ENCODE data around the gene PSTPIP1. TPM values are rescaled to one million over a fixed set of nuclear protein-coding genes. Genes with fewer than 3 reads are reported as not detected.

Gene PSTPIP1
- polyA plus RNA-seq, 3 donors from 2014 or later = 84.4 to 127 (median 99.3) TPM

DNA sequence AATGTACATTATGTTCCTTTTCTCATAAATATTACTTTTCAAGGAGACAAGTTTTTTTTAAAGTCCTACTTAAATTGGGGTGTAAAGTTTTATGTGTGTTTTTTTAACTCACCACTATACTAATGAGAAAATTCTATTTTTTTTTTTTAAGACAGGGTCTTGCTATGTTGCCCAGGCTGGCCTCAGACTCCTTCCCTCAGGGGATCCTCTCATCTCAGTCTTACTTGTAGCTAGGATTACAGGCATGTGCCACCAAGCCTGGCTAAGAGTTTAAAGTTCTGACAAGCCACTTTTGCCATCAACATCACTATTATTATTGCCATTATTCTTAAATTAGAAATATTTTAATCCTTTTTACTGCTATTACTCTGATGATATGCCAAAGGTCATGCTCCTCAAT lies 68.3 kb downstream of the PSTPIP1 start:
- DNase-seq = no peak
- peaks cover 22 to 61% of the 10 kb centered on the region in 2 donors for H3K4me1 Mint-ChIP-seq
- no peak overlapping the region for H3K27ac Mint-ChIP-seq
- H3K9me3 Mint-ChIP-seq = no peaks in the 10 kb centered on the region
- H3K27me3 Mint-ChIP-seq (ENCODE audit: low read depth in 3 of 3) = peaks cover 0 to 6% (median 0%) of the 10 kb centered on the region in 3 donors
- no peak overlapping the region for H3K4me3 Mint-ChIP-seq
- H3K36me3 Mint-ChIP-seq = no peaks in the 10 kb centered on the region

DNA sequence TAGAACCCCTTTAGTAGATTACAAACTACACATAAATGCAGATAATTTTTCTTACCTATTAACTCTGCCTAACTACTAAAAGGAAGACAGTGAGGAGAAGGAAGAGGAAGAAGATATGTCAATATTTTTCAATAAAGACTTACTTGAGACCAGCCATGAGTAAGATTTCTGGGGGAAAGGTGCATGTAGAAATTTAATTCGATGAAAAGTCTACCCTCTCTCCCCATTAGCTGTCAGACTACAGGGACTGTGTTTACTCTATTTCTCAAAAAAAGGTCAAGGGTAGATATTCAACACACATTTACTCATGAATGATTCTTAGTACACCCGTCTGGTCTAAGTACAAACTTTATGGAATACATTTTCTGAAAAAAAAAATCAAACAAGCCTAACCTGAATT lies 69.1 kb downstream of the PSTPIP1 start:
- DNase-seq = no peak
- Mint-ChIP-seq H3K27ac (no peak overlapping the region), H3K9me3 (no peaks in the 10 kb centered on the region), H3K27me3 (ENCODE audit: low read depth in 3 of 3) (peaks cover 0 to 6% (median 2%) of the 10 kb centered on the region in 3 donors), H3K4me1 (peaks cover 21 to 58% of the 10 kb centered on the region in 2 donors), H3K4me3 (no peak overlapping the region), H3K36me3 (no peaks in the 10 kb centered on the region)

DNA sequence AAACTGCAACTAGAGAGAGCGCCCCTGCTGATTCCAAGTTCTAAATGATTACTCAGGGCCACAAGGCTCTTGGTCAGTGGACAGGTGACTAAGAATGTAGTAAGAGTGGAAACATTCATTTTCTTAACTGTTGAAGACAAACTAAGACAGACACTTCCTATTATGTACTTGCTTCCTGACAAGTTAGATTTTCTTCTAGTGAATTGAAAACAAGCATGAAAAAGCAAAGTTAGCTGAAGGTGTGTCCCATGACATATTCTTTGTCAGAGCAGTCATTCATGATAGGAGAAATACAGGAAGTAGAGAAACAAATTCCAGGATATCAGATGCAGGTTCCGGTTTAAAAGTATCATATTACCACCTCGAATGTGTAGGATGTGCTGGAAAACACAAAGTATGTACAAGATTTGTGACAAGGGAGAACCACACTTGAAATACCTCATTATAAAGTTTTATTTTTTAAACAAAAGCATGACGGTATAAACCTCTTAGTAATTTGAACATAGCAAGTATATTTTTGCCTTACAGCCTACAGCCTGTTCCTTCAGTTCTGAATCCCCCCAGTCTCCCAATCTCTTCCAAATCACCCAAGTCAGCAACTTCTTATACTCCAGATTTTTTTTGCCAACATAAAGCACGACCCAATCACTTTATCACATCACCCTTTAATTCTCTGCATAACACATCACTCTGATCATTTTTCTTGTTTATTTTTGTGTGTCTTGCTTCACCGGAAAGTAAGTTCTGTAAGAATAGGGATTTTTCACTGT lies 69.8 kb downstream of the PSTPIP1 start:
- Mint-ChIP-seq H3K27ac (peak overlapping the region in 3 of 6 donors; percentile 3 to 38 (median 3)), H3K27me3 (ENCODE audit: low read depth in 3 of 3) (peaks cover 0 to 10% (median 2%) of the 10 kb centered on the region in 3 donors), H3K36me3 (no peaks in the 10 kb centered on the region), H3K4me1 (peaks cover 25 to 60% of the 10 kb centered on the region in 2 donors), H3K4me3 (no peak overlapping the region), H3K9me3 (no peaks in the 10 kb centered on the region)
- DNase-seq = no peak

DNA sequence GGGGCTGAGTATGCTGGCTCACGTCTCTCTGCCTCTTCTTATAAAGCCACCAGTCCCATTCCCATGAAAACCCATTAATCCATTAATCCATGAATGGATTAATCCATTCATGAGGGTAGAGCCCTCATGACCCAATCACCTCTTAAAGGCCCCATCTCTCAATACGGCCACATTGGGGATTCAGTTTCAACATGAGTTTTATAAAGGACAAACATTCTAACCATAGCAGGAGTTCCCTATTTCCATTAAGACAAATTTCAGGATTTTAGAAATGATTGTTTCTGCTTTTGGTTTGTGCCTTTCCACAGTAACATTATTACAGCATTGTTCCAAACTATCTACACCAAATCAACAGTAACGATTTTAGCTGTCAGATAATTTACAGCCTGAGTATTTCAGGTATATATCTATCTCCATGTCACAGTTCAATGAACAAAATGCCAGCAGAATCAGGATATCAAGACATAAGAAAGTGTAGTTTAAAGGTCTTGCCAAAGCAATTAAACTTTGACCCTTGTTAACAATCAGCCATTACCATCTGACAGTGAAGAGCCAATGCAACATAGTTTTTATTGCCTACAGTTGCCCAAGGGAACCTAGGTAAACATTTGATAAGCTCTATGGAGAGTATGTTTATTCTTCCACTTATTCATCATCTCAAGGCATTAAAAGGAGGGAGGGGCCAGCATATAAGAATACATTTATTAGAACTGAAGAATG lies 72.2 kb downstream of the PSTPIP1 start:
- Mint-ChIP-seq H3K9me3 (no peaks in the 10 kb centered on the region), H3K27me3 (ENCODE audit: low read depth in 3 of 3) (peaks cover 0 to 12% (median 4%) of the 10 kb centered on the region in 3 donors), H3K4me3 (no peak overlapping the region), H3K4me1 (peaks cover 31 to 61% of the 10 kb centered on the region in 2 donors), H3K27ac (no peak overlapping the region), H3K36me3 (no peaks in the 10 kb centered on the region)
- DNase-seq = no peak

DNA sequence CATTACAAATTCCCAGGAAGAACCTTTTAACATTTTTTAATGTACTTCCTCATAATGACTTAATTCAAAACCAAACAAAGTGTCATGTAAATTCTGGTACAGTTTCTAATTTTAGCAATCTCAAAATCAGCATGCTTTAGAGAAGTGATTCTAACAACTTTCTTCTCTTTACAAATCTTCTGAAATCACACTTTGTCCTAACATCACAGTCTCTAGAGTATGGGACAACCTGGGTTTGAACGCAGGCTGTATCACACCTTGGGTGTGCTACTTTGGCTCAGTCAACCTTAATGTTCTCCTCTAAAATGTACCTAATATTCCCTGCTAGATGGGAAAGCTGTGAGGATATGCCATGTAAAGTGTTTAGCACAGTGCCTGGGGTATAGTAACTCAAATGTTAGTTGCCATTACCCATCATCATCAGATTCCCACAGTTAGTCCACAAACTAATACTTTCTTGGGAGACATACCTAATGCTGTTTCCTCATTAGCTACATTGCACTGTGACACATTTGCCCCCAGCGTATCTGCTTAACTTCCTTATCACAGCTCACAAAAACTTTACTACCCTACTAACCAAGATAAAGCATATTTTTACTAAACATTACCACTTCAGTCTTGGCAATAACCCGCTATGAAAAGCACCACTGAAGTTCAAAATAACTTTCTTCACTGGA lies 72.9 kb downstream of the PSTPIP1 start:
- Mint-ChIP-seq H3K4me3 (no peak overlapping the region), H3K4me1 (peaks cover 30 to 58% of the 10 kb centered on the region in 2 donors), H3K9me3 (no peaks in the 10 kb centered on the region), H3K27me3 (ENCODE audit: low read depth in 3 of 3) (peaks cover 0 to 12% (median 4%) of the 10 kb centered on the region in 3 donors), H3K36me3 (no peaks in the 10 kb centered on the region), H3K27ac (no peak overlapping the region)
- DNase-seq = no peak

DNA sequence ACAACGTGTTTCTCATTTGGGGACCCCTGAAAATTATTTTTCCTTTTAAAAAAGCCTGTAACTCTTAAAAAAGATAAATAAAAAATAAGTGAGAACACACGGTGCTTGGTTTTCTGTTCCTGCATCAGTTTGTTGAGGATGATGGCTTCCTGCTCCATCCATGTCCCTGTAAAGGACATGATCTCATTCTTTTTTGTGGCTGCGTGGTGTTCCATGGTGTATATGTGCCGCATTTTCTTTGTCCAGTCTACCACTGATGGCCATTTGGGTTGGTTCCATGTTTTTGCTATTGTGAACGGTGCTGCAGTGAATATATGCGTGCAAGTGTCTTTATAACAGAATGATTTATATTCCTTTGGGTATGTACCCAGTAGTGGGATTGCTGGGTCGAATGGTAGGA lies 73.7 kb downstream of the PSTPIP1 start:
- no peaks in the 10 kb centered on the region for H3K9me3 Mint-ChIP-seq
- H3K27me3 Mint-ChIP-seq (ENCODE audit: low read depth in 3 of 3) = peaks cover 0 to 12% (median 4%) of the 10 kb centered on the region in 3 donors
- peaks cover 30 to 58% of the 10 kb centered on the region in 2 donors for H3K4me1 Mint-ChIP-seq
- H3K27ac Mint-ChIP-seq = peak overlapping the region in 1 of 6 donors; percentile 41
- no peaks in the 10 kb centered on the region for H3K36me3 Mint-ChIP-seq
- H3K4me3 Mint-ChIP-seq = peak overlapping the region in 1 of 5 donors; percentile 82
- DNase-seq = no peak

DNA sequence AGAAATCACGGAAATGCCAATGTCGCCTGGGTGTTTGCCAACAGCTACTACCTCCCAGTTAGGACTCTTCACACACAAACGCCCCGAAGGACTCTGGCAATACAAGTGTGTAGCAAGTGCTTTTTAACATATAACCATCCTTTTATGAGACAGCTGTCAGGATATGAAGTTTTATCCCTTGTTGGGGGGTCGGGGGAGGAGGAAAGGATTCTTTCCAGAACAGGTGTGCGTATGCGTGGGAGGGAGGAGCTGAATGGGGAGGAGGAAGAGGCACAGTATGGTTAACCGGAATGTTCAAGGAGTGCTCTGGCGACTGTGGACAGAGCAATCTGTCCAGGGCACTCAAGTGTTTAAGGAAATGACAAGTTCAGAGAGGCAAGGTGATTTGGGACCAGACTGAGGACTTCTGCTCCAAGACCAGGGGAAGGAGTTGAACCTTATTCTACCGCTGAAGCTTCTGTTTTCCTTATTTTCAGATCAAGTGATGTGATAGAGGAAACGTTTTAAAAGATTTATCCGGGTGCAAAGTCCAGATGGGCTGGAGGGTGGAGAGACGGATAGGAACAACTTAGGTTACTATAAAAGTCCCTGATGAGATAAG lies 74.7 kb downstream of the PSTPIP1 start:
- Mint-ChIP-seq H3K36me3 (no peaks in the 10 kb centered on the region), H3K4me1 (peaks cover 30 to 52% of the 10 kb centered on the region in 2 donors), H3K27me3 (ENCODE audit: low read depth in 3 of 3) (peaks cover 0 to 12% (median 4%) of the 10 kb centered on the region in 3 donors), H3K27ac (peak overlapping the region; percentile 63 to 90 (median 80)), H3K4me3 (peak overlapping the region; percentile 81 to 90 (median 83)), H3K9me3 (no peaks in the 10 kb centered on the region)
- DNase-seq = no peak

DNA sequence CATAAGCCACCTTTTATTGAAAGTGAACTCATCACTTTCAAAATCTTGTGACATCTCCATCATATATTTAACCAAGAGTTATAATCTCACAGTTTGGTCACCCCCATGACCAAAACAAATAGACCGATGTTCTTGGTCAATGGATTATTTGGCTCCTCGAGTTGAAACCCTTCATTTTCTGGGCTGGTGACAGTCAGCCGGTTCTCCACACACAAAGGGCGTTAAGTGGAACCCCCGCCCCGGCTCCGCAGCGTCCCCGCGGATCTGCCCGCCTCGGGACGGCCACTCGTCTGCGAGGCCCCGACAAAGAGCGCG lies 75.2 kb downstream of the PSTPIP1 start:
- Mint-ChIP-seq H3K4me1 (peaks cover 28 to 48% of the 10 kb centered on the region in 2 donors), H3K27me3 (ENCODE audit: low read depth in 3 of 3) (peaks cover 0 to 12% (median 6%) of the 10 kb centered on the region in 3 donors), H3K9me3 (no peaks in the 10 kb centered on the region), H3K36me3 (no peaks in the 10 kb centered on the region), H3K27ac (peak overlapping the region in 4 of 6 donors; percentile 67 to 90 (median 78)), H3K4me3 (peak overlapping the region; percentile 81 to 90 (median 83))
- no peak for DNase-seq

DNA sequence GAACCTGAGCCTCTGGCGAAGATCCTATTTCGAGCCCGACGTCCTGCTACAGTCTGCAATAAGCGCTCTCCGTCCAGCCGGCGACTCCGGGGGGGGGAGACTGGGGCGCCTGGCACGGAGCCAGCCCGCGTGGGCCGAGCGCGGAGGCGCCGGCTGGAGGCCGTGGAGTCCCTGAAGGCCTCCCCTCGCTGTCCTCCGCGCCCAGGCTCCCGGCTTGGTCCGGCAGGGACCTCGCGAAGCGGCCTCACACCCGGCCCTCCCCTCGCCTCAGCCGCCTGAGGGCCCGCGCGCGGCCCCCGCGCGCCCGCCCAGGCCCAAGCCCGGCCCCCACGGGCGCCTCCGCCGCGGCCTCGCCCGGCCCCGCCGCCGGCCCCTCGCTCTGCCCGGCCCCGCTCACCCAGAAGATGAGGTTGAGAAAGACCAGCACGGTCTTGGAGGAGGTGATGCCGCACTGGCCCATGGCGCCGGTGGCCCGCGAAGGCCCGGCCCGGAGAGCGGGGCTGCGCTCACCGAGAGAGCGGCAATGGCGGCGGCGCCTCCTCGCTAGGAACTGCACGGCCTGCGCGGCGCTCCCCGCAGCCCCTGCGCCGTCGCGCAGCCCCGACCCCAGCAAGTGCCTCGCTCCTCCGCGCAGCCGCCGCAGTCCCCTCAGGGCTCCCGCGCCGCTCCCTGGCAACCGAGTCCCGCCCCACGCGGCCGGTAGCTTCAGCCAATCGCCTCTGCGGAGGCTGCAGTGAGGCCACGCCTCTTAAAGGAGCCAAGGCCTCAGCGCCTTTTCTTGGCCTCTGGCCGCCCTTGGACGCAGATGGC lies 75.8 kb downstream of the PSTPIP1 start, which contains the start of gene TSPAN3:
Gene TSPAN3, minus strand, starts transcription at position 615 of the 810 bp plus-strand sequence. Its CDS starts 155 bp downstream, at position 460.
- H3K4me1 Mint-ChIP-seq = peaks cover 28 to 46% of the 10 kb centered on the region in 2 donors
- DNase-seq = peak; percentile 93
- peak within 1 kb of the TSS; percentile 82 to 90 (median 84) for H3K4me3 Mint-ChIP-seq

DNA sequence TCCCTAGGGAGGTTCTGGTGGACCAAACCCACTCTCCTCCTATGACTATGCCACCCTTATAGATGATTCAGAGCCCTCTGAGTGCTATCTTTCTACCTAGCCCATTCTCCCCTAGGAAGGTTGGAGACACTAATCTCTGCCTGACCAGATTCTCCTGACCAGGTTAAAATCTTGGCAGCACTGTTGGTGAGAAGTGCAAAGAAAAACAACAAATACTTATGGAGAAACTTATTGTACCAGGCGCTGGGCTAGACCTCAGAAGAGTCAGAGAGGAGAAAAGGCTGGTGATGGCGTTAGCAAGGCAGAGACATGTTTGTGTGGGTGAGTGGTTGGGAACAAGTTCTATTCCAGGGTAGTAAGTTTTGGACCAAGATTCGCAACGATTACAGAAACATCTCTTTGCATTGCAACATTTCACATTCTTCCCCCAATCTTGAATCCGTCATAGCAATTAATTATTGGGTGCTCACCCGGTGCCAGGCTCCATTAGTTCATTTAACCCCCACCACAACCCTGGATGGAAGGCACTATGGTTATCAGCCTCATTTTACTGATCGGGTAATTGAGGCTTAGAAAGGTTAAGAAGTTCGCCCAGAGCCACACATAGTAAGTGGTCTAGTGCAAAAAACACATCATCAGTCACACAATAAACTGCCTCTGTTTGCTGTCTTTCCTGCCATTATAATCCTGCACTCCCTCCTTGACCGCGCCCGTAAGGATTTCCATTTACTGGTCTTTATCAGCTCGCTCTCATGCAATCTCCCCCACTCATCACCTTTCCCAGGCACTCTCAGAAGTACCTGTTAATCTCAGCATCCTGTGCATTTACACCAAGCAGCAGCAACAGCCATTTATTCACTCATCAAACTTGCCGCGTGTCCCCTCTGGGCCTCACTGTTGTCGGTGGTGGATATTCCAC lies 76.6 kb downstream of the PSTPIP1 start:
- peaks cover 28 to 45% of the 10 kb centered on the region in 2 donors for H3K4me1 Mint-ChIP-seq
- H3K27ac Mint-ChIP-seq = peak overlapping the region; percentile 54 to 86 (median 81)
- peak overlapping the region; percentile 79 to 85 (median 84) for H3K4me3 Mint-ChIP-seq
- peaks cover 0 to 12% (median 7%) of the 10 kb centered on the region in 3 donors for H3K27me3 Mint-ChIP-seq (ENCODE audit: low read depth in 3 of 3)
- no peaks in the 10 kb centered on the region for H3K9me3 Mint-ChIP-seq
- DNase-seq = no peak
- H3K36me3 Mint-ChIP-seq = no peaks in the 10 kb centered on the region

More for the DNA sequence above, 75.8 kb downstream of the PSTPIP1 start, which contains the start of gene TSPAN3:
- no peaks in the 10 kb centered on the region for H3K9me3 Mint-ChIP-seq
- peak within 1 kb of the TSS; percentile 71 to 90 (median 81) for H3K27ac Mint-ChIP-seq
- peaks cover 0 to 12% (median 7%) of the 10 kb centered on the region in 3 donors for H3K27me3 Mint-ChIP-seq (ENCODE audit: low read depth in 3 of 3)
- H3K36me3 Mint-ChIP-seq = no peaks in the 10 kb centered on the region

DNA sequence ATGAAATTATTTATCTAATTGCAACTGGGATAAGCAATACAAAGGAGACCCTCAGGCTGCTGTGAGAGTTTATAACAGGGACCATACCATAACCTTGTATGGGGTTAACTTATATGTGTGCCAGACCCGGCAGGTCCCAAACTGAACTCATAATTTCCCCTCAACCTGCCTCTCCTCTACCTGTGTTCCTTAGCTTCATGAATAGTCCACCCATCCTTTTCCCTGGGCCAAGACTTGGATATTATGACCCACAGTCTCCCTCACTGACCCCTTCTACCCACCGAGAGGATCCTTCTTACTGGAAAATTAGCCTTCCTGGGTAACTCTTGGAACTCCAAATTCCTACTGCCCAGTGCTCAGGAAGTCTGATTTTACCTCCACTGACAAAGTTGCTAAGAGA lies 79.4 kb downstream of the PSTPIP1 start:
- H3K36me3 Mint-ChIP-seq = no peaks in the 10 kb centered on the region
- peaks cover 0 to 12% (median 5%) of the 10 kb centered on the region in 3 donors for H3K27me3 Mint-ChIP-seq (ENCODE audit: low read depth in 3 of 3)
- H3K27ac Mint-ChIP-seq = no peak overlapping the region
- no peak for DNase-seq
- no peak overlapping the region for H3K4me3 Mint-ChIP-seq
- H3K9me3 Mint-ChIP-seq = no peaks in the 10 kb centered on the region
- peaks cover 17 to 21% of the 10 kb centered on the region in 2 donors for H3K4me1 Mint-ChIP-seq

DNA sequence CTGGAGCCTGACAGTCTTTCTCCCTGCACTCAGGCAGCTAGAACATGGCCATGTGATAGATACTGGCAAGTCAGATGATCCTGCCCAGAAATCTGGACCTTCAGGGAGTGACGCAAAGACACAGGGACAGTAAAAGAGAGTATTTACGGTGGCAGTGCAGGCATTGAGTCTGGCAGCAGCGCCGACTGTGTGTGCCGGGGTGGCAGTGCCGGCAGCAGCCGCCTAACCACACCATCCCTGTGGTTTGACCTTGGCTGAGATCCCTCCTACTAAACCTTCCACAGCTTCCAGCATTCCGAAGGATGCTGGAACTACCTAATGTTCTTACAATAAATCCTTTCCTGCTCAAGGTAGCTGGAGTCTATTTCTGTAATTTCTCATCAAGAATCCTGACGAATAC lies 80.6 kb downstream of the PSTPIP1 start:
- Mint-ChIP-seq H3K9me3 (no peaks in the 10 kb centered on the region), H3K27me3 (ENCODE audit: low read depth in 3 of 3) (peaks cover 0 to 5% (median 3%) of the 10 kb centered on the region in 3 donors), H3K4me3 (no peak overlapping the region), H3K4me1 (peaks cover 9 to 13% of the 10 kb centered on the region in 2 donors), H3K27ac (no peak overlapping the region), H3K36me3 (no peaks in the 10 kb centered on the region)
- DNase-seq = no peak

Data from immature natural killer cell (primary cell).